Hypothalamus (tissue), 51 donors: ENCODE data around the gene TMEM263.
"Not testable (repeated sequence)": the region's sequence is repeated elsewhere in the genome, so short reads cannot be mapped to it uniquely, and the experiment has no call there.

ENCODE experiments used
- DNase-seq, 51 donors: peaks; one replicate each; lab custom pipeline; 2025; lab: John Stamatoyannopoulos, UW

TMEM263 gene

DNA sequence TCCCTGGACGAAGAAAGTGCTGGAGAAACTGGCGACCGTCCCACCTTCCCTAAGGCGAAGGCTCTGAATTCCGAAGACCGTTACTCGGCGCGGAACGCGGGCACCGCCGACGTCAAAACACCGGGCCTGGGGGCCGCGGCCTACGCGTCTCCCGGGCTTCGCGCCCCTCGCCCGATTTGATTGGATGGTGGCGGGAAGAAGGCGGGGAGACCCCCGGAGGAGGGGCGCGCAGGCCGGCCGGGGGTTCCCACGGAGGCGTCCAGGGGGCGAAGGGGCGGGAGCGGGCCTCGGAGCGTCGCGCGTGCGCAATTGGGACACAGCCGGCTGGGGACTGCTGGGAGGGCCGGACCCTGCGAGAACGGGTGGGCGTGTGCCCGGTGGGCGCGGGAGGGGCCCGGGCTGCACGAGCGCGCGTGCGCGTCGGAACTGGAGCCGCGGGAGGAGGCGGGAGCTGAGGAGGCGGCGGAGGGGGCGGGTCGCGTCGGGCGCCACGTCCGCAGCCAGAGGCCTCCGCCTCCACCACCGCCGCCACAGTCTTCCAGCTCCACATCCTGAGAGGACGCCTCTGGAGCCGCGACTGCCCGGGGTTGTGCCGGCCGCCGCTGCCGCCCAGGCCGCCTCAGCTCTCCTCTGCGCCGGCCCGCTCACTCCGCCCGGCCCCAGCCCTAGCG, at the start of gene TMEM263:
Gene TMEM263 (plus strand): TSS at position 531 of the 671 bp plus-strand sequence. CDS start 11,210 bp downstream, outside the sequence.
- peak; percentile 53 to 93 (median 85) for DNase-seq

DNA sequence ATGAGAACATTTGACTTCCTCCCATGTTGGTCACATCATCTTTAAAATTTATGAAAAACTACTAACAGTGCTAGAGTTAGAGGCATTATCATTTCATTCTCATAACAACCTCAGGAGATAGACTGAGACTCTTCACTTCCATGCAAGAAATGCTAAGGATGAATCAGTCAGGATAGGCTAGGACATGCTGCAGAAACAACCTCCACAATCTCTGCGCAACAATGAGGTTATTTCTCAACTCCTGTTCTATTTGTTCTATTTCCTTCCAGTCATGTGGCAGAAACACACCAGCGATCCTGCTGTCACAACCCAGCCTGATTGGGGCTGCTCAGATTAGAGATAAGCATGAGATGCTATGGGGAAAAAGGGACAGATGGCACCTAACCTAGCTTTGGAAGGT, 49.0 kb upstream of the TMEM263 start:
- no peak for DNase-seq

DNA sequence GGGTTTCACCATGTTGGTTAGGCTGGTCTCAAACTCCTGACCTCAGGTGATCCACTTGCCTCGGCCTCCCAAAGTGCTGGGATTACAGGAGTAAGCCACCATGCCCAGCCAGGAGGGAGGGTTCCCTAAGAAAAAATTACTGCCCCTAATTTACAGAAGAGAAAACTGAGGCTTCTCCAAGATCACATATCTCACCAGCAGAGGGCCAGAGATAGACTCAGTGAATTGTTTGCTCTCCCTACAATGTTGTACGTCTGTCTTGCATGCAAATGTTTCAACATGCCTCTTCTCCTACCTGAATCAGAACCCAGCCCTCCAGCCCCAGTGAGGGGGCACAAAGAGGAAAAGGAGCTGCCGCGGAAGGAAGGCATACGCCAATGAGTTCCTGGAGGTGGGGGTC, 48.3 kb upstream of the TMEM263 start:
- no peak for DNase-seq

DNA sequence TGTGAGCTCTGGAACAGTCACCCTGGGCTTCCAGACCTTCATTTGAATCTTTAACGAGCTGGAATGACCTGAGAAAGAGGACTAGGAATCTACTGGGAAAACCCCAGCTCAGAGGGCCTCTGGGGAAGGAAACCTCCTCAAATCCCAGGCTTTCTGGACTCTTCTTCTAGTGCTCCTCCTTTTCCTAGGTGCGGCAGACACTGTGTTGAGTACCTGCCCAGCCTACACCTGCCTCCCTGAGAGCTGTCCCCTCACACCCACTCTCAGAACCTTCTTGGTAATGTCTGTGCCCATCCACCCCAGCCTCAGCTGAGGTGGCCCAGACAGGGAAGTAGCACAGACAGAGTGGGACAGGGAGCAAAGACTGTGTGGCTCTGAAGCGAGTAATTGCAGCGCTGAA, 47.9 kb upstream of the TMEM263 start:
- no peak for DNase-seq

DNA sequence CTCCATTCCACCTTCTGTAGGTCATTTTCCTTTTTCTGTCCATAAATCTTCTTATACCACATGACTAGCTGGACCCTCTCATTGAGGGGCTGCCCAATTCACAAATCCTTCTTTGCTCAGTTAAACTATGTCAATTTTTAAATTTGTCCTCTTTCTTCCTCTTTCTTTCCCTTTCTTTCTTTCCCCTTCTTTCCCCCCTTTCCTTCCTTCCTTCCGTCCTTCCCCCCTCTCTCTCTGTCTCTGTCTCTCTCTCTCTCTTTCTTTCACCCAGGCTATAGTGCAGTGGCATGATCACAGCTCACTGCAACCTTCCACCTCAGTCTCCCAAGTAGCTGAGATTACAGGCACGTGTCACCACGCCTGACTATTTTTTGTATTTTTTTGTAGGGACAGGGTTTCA, 47.1 kb upstream of the TMEM263 start:
- no peak for DNase-seq

DNA sequence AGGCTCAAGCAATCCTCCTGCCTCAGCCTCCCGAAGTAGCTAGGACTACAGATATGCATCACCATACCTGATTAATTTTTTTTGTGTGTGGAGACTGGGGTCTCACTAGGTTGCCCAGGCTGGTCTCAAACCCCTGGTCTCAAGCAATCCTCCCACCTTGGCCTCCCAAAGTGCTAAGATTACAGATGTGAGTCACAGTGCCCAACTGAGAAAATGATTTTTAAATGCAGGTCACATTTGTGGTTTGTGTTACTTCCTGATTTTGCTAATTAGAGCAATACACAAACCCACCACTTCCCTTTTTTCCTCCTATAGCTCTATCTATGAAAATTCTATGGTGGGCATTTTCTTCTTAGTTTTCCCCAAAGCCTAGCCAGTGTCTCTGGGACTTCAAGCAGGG, 45.5 kb upstream of the TMEM263 start:
- no peak for DNase-seq

DNA sequence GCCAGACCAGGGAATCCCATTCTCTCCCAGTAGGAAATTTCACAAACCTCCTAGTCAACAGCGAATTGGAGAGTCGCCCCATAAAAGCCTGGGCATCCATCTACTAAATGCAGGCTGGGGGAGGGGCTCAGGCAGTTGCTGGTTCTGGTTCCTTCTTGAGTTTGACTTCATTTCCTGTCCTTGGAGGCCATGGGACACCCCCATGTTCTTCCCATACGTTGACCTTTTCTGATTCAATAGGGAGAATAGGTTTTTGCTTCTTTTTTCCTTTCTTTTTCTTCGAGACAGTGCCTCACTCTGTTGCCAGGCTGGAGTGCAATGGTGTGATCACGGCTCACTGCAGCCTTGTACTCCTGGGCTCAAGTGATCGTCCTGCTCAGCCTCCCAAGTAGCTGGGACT, 44.1 kb upstream of the TMEM263 start:
- no peak for DNase-seq

DNA sequence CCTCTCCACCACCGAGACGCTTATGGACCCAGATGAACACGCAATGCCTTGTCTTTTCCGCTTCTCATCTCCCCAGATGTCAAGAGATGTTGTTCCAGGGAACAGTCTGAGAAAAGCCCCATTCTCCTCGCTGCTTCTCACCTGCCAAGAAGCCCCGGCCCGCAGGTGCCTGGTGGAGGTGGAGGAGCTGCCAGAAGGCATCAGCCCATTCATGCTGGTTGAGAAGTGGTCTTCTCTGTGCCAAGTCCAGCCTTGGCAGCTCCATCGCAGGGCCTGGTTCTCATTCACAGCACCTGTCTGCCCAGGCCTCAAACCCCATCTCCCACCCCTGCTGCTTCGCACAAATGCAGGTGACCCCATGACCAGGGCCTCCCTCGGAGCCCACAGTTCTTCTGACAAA, 42.3 kb upstream of the TMEM263 start:
- DNase-seq = no peak

DNA sequence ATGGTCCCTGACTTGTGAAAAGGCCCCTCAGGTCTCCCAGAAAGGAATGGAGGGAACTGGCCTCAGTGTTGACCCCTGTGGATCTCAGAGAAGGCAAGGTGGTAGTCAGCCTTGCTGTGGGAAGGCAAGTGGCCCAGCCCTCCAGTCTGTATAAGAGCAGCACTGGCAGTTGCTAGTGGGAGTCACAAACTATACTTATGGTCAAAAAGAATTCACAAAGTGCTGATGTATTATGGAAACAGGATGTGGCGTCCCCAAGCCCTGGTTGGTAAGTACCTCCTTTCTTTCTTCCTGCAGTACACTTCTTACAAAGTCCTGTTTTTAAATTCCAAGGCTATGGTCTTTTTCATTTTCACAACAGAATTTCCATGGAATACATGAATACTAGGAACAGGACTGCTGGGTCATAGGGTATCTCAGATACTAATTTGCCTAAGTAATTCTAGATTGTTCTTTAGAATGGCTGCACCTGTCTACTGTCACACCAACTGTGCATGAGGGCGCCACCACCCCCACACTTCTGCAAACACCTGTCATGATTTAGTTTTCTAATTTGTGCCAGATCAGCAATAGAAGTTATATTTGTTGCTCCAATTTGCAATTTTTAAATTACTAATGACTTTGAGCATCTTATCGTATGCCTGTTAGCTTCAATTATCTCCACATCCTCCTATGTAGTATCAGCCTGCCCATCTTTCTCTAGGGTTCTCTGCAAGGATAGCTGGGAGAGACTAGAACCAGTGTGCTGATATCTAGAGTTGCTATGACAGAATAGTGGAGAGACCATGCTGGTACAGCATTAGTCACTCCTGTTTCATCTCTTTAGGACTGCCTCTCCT, 40.7 kb upstream of the TMEM263 start:
- DNase-seq = no peak

DNA sequence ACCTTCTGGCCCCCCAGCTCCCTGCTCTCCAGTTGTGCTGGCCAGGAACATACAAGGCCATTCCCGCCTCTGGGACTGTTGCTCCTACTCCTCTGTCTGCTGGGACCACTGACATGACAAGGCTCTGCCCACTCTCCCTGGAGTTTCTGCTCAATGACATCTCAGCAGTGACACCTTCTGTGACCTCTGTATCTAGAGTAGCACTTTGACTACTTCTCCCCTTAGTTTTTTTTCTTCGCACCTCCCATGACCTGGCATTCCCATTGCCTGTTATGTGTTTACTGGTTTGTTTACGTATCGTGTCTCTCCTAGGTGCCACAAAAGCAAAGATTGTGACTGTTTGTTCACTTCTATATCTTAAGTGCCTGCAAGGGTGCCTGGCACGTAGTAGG, 40.1 kb upstream of the TMEM263 start:
- no peak for DNase-seq

DNA sequence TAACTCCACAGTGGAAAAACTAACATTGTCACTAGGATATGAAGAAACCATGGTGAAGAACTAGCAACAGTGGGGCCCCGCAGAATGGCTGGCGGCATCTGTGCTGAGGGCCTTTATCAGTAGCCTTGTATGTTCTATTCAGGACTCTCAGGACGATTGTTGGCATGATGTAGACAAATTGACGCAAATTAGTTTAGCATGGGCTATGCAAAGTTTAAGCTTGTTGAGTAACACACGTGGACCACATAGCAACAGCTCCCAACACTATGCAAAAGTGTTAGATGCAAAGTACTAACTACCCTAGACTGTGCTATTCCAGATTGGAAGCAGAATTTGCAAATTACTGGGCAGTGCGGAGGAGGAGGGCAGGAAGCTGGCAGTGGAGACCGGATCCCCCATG, 38.2 kb upstream of the TMEM263 start:
- DNase-seq = no peak

DNA sequence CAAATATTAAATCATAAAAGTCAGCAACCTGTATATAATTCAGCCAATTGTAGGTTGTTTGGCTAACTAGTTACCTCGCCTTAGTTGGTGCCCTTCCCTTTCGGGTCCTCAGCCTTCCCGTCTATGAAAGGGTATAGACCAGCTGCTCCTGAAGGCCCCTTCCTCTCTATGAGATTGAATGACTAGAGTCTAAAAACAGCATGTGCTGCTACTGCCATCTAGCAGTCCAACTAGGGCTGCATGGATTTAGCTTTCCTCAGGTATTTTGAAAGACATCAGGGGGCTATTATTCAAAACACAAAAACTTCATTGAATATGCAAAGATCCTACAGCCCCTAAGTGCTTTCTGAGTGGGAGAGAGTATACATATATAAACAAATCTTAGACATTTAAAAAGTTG, 37.0 kb upstream of the TMEM263 start:
- DNase-seq = peak in 4 of 51 donors; percentile 2 to 15 (median 2)

DNA sequence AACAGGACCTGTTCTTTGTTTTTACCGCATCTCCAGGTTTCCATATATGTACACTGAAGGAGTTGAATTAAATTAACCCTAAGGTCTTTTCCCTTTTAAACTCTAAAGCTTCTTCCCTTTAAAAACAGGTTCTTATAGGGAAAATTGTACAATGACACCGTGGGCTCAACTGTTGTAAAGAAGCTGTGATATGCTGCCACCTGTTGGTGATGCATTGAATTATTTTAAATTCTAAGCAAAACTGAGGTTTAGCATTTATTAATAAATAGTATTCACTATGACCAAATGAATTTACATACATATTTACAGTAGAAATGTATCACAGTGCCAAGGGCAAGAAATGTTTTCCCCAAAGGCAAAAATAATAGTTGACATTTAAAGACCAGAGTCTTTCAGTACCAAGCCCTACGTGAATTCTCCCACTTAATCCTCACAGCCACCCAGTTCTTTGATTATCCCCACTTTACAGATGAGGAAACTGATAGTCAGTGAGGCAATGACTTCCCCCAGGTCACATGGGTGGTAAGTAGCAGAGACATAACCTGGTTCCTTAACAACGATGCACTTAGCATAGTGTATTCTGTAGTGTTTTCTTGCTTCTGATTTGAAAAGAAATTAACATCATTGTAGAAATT, 35.7 kb upstream of the TMEM263 start:
- DNase-seq = peak in 1 of 51 donors; percentile 15

DNA sequence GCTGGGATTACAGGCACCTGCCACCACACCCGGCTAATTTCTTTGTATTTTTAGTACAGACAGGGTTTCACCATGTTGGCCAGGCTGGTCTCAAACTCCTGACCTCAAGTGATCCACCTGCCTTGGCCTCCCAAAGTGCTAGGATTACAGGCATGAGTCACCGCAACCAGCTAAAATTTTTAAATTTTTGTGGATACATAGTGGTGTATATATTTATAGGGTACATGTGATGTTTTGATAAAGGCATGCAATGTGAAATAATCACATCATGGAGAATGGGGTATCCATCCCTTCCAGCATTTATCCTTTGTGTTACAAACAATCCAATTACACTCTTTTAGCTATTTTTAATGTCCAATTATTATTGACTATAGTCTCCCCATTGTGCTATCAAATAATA, 33.7 kb upstream of the TMEM263 start:
- not testable (repeated sequence) for DNase-seq

DNA sequence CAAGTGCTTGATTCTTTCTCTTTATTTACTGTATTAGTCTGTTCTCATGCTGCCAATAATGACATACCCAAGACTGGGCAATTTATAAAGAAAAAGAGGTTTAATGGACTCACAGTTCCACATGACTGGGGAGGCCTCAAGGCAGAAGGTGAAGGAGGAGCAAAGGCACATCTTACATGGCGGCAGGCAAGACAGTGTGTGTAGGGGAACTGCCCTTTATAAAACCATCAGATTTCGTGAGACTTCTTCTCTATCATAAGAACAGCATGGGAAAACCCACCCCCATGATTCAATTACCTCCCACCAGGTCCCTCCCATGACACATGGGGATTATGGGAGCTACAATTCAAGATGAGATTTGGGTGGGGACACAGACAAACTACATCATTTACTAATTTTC, 32.1 kb upstream of the TMEM263 start:
- DNase-seq = not testable (repeated sequence)

DNA sequence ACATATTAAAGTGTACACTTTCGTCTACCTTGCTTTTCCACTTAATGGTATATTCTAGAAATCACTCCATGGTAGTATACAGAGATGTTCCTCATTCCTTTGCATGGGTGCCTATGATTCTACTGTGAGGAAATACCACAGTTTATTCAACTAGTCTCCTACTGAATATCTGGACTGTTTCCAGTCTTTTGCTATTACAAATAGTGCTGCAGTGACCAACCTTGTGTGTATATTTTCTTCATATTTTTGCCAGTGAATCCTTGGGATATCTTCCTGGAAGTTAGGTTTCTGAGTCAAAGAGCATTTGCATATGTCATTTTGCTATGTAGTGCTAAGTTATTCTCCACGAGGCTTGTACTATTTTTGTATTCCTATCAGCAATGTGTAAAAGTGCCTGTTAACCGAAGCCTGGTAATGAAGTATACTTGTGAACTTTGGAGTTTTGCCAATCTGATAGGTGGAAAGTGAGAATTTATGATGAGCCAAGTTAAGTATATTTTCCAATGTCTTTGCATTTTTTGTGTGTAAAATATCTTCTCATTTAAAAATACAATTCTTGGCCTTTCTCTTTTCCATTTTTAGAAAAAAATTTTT, 31.3 kb upstream of the TMEM263 start:
- DNase-seq = no peak

DNA sequence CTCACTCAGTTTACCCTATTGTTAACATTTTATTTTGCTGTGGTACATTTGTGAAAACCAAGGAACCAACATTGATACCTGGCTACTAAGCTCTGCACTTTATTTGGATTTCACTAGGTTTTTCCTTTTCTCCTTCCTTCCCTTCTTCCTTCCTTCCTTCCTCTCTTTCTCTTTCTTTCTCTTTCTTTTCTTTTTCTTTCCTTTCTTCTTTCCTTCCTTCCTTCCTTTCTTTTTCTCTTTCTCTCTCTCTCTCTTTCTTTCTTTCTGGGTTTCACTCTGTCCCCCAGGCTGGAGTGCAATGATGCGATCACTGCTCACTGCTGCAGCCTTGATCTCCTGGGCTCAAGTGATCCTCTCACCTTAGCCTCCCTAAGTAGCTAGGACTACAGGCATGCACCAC, 29.1 kb upstream of the TMEM263 start:
- no peak for DNase-seq

DNA sequence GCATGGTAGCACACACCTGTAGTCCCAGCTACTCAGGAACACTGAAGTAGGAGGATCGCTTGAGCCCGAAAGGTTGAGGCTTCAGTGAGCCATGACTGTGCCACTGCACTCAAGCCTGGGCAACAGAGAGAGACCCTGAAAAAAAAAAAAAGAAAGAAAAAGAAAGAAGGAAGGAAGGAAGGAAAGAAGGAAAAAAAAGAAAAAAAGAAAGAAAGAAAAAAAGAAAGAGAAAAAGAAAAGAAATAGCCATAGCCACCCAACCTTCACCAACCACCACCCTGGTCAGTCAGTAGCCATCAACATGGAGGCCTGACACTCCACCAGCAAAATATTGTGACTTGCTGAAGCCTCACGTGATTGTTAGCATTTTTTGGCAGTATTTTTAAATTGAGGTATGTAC, 21.4 kb upstream of the TMEM263 start:
- DNase-seq = no peak

DNA sequence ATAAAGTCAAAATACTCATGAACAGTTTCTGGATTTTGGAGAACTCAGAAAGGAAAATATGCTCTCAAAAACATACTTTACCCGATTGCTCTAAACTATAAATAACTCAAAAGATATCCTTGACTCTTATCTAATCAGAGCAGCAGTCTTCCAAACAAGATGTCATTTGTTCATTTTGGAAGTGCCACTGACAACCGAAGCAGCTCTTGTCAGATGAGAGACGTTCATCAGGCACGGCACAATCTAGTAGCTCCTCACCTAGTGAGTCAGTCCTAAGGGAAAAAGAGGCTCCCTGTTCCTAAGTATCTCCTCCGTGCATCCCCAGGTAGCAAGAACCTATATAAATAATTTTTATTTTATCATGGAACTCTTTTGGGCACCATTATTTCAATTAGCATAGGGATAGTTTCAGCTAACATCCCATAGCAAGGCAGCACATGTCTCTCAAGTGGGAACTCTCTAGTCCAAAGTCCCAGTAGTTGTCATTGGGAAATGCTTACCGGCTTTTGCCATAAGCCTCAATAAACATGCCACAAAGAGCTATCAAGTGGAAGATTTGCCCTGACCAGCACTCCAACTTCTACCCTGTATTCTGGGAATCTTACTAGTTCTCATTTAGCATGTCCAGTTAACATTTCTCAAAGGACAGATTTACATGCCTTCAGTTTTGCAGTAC, 14.1 kb upstream of the TMEM263 start:
- DNase-seq = no peak

DNA sequence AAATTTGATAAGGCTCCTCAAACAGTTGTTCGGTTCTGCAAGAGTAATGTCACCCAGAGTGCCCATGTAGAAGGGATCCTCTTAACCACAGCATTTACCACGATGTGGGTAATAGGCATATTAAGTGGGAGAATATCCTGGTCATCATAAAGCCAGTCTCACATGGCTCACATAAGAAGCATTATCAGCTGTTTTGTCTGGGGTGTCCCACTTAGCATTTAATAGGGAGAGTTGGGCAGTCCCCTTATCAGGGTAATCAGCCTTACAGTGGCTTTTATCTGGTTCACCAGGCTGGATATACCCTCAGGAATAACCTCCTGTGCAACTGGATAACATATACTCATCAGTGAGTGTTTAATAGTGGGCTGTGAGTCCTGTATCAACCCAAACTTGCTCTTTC, 12.9 kb upstream of the TMEM263 start:
- DNase-seq = no peak
